ENCODE results near the gene ARHGEF37.

- no peak for TF ChIP-seq NFIC (IDR thresholded peaks at IDR 0.05)
- TF ChIP-seq ZNF431 (CRISPR knock-in tag; IDR thresholded peaks at IDR 0.05), result no peak
- TF ChIP-seq TAF1 (IDR thresholded peaks at IDR 0.05; ENCODE audit: control insufficient read depth, extremely low read depth, insufficient read depth, low read length, severe bottlenecking), result no peak
- TF ChIP-seq CHAMP1 (IDR thresholded peaks at IDR 0.05), result no peak
- TF ChIP-seq TOE1 (IDR thresholded peaks at IDR 0.05; ENCODE audit: borderline replicate concordance), result no peak
- no peak for TF ChIP-seq TOE1 (CRISPR knock-in tag; IDR thresholded peaks at IDR 0.05; ENCODE audit: borderline replicate concordance, low read depth)
Observed at GRCh38 chr5:149628221-149628620, 46.9 kb downstream of the ARHGEF37 start.

Measured in K562 (cell line).